H9 (cell line): ENCODE results near the gene SLC7A14. TPM values are rescaled to one million over a fixed set of nuclear protein-coding genes. Genes with fewer than 3 reads are reported as not detected.

ENCODE experiments used
- DNase-seq: peaks from one replicate; pipeline ENCODE4 v3.0.0-alpha.2; 2017
- H2AFZ ChIP-seq: one replicate; pipeline ENCODE4 v1.6.1; 2013; ENCODE audit warnings: mild to moderate bottlenecking, low read length, control low read depth, moderate library complexity
- H2AK5ac ChIP-seq: 2 replicates; pipeline ENCODE4 v1.6.1; 2013; ENCODE audit warnings: low read length, control low read depth, mixed read lengths; ENCODE audit not compliant: insufficient read length
- H2BK120ac ChIP-seq: one replicate; pipeline ENCODE4 v1.6.1; 2013; ENCODE audit warnings: low read depth, mild to moderate bottlenecking, low read length, control low read depth, inconsistent platforms; ENCODE audit not compliant: poor library complexity, severe bottlenecking
- H2BK12ac ChIP-seq: 2 replicates; pipeline ENCODE4 v1.6.1; 2013; ENCODE audit warnings: low read length, control low read depth, mixed read lengths, low read depth; ENCODE audit not compliant: insufficient read length
- H2BK15ac ChIP-seq: 2 replicates; pipeline ENCODE4 v1.6.1; 2013; ENCODE audit warnings: low read depth, low read length, control low read depth
- H2BK20ac ChIP-seq: one replicate; pipeline ENCODE4 v1.6.1; 2013; ENCODE audit warnings: low read depth, mild to moderate bottlenecking, low read length, control low read depth, inconsistent platforms; ENCODE audit not compliant: poor library complexity, severe bottlenecking
- H2BK5ac ChIP-seq: 2 replicates; pipeline ENCODE4 v1.6.1; 2013; ENCODE audit warnings: low read length, control low read depth, mixed read lengths; ENCODE audit not compliant: insufficient read length
- H3K14ac ChIP-seq: 2 replicates; pipeline ENCODE4 v1.6.1; 2013; ENCODE audit warnings: low read length, control low read depth; ENCODE audit not compliant: insufficient read depth
- H3K18ac ChIP-seq: 2 replicates; pipeline ENCODE4 v1.6.1; 2013; ENCODE audit warnings: low read depth, mild to moderate bottlenecking, mixed read lengths, low read length, control low read depth; ENCODE audit not compliant: insufficient read length
- H3K23ac ChIP-seq: 2 replicates; pipeline ENCODE4 v1.6.1; 2013; ENCODE audit warnings: low read length, control low read depth, mixed read lengths, low read depth; ENCODE audit not compliant: insufficient read length
- H3K23me2 ChIP-seq: 2 replicates; pipeline ENCODE4 v1.6.1; 2013; ENCODE audit warnings: low read depth, mild to moderate bottlenecking, mixed read lengths, low read length, control low read depth; ENCODE audit not compliant: insufficient read length, poor library complexity, severe bottlenecking
- H3K27ac ChIP-seq: 2 replicates; pipeline ENCODE4 v1.5.1; 2013; ENCODE audit warnings: low read length, control low read depth, mixed read lengths, low read depth; ENCODE audit not compliant: insufficient read length
- H3K27me3 ChIP-seq: 2 replicates; pipeline ENCODE4 v1.6.1; 2013; ENCODE audit warnings: low read length, control low read depth, inconsistent platforms; ENCODE audit not compliant: insufficient read depth
- H3K4ac ChIP-seq: 2 replicates; pipeline ENCODE4 v1.6.1; 2013; ENCODE audit warnings: low read depth, mild to moderate bottlenecking, control low read depth, inconsistent platforms, low read length, moderate library complexity
- H3K4me1 ChIP-seq: 2 replicates; pipeline ENCODE4 v1.6.1; 2013; ENCODE audit warnings: low read length, control low read depth, inconsistent platforms; ENCODE audit not compliant: insufficient read depth
- H3K4me2 ChIP-seq: 2 replicates; pipeline ENCODE4 v1.6.1; 2013; ENCODE audit warnings: low read length, control low read depth, mixed read lengths; ENCODE audit not compliant: insufficient read length, insufficient read depth
- H3K56ac ChIP-seq: 2 replicates; pipeline ENCODE4 v1.6.1; 2013; ENCODE audit warnings: low read depth, mild to moderate bottlenecking, mixed read lengths, low read length, control low read depth; ENCODE audit not compliant: insufficient read length
- H3K79me1 ChIP-seq: 2 replicates; pipeline ENCODE4 v1.6.1; 2013; ENCODE audit warnings: low read depth, mild to moderate bottlenecking, moderate library complexity, low read length, control low read depth, inconsistent platforms; ENCODE audit not compliant: insufficient read depth, poor library complexity, severe bottlenecking
- H3K79me2 ChIP-seq: 2 replicates; pipeline ENCODE4 v1.6.1; 2013; ENCODE audit warnings: low read length, control low read depth, inconsistent platforms; ENCODE audit not compliant: insufficient read depth
- H3K9ac ChIP-seq: 2 replicates; pipeline ENCODE4 v1.6.1; 2013; ENCODE audit warnings: low read length, control low read depth, mixed read lengths; ENCODE audit not compliant: insufficient read length; ENCODE audit errors: extremely low read depth
- H3K9me3 ChIP-seq: one replicate; pipeline ENCODE4 v1.6.1; 2013; ENCODE audit warnings: low read depth, low read length, inconsistent platforms; ENCODE audit not compliant: control insufficient read depth
- H3T11ph ChIP-seq: one replicate; pipeline ENCODE4 v1.6.1; 2013; ENCODE audit warnings: mild to moderate bottlenecking, low read length, control low read depth, inconsistent platforms
- H4K20me1 ChIP-seq: one replicate; pipeline ENCODE4 v1.6.1; 2013; ENCODE audit not compliant: control insufficient read depth, insufficient read length, insufficient read depth
- H4K5ac ChIP-seq: 2 replicates; pipeline ENCODE4 v1.6.1; 2013; ENCODE audit warnings: low read depth, mild to moderate bottlenecking, mixed read lengths, low read length, control low read depth; ENCODE audit not compliant: insufficient read length
- H4K8ac ChIP-seq: replicated peaks from 2 replicates; pipeline ENCODE4 v1.6.1; 2013; ENCODE audit warnings: low read length, control low read depth, mixed read lengths, low read depth; ENCODE audit not compliant: insufficient read length
- H4K91ac ChIP-seq: 2 replicates; pipeline ENCODE4 v1.6.1; 2013; ENCODE audit warnings: low read depth, mild to moderate bottlenecking, moderate library complexity, mixed read lengths, low read length, control low read depth; ENCODE audit not compliant: insufficient read length
- H3K27ac Mint-ChIP-seq, 3 experiments: 2 replicates in 2 of 3; 3 replicates in 1 of 3; pipeline ENCODE4 v1.8.0; 2020 to 2021; ENCODE audit warnings: mixed read lengths in 3 of 3, mild to moderate bottlenecking in 1 of 3, moderate library complexity in 1 of 3
- H3K27me3 Mint-ChIP-seq: 2 replicates; pipeline ENCODE4 v1.8.0; 2021; ENCODE audit warnings: low read depth, mild to moderate bottlenecking, moderate library complexity, mixed read lengths
- H3K36me3 Mint-ChIP-seq, 3 experiments: 2 replicates in 2 of 3; 3 replicates in 1 of 3; pipeline ENCODE4 v1.8.0; 2020 to 2021; ENCODE audit warnings: low read depth in 3 of 3, mixed read lengths in 3 of 3; ENCODE audit not compliant: insufficient read depth in 1 of 3
- H3K4me1 Mint-ChIP-seq, 2 experiments: 2 replicates each; pipeline ENCODE4 v1.8.0; 2020; ENCODE audit warnings: mixed read lengths in 2 of 2
- H3K4me3 Mint-ChIP-seq, 2 experiments: 2 replicates in 1 of 2; 3 replicates in 1 of 2; pipeline ENCODE4 v1.8.0; 2020 to 2021; ENCODE audit warnings: mild to moderate bottlenecking in 2 of 2, mixed read lengths in 2 of 2, moderate library complexity in 1 of 2
- H3K9me3 Mint-ChIP-seq, 2 experiments: 2 replicates in 1 of 2; 3 replicates in 1 of 2; pipeline ENCODE4 v1.8.0; 2020; ENCODE audit warnings: mild to moderate bottlenecking in 2 of 2, mixed read lengths in 2 of 2, moderate library complexity in 1 of 2
- CTCF ChIP-seq: fragments of 200-600 bp; sonication (generic); conservative IDR thresholded peaks from 3 replicates; pipeline ENCODE4 v1.8.0; 2021; ENCODE audit warnings: antibody characterized with exemption, mild to moderate bottlenecking
- whole genome bisulfite sequencing: extraction: QIAGEN DNeasy Blood & Tissue Kit; methylation state at CpG from one replicate; pipeline ENCODE4 v1.1.7; 2013; ENCODE audit warnings: missing lambda C conversion rate, low lambda C conversion rate, mixed read lengths; ENCODE audit not compliant: insufficient read length; ENCODE audit errors: extremely low coverage; 5-methylcytosine and 5-hydroxymethylcytosine counted together
- total RNA-seq: library from RNA; stranded (reverse); gene quantifications from 2 replicates; pipeline ENCODE4 v1.2.1, GENCODE V29; 2021

Gene SLC7A14
- total RNA-seq, 1 experiment from 2014 or later: 0.42 TPM

- Histone ChIP-seq H2BK12ac (no peak overlapping the region), H2BK120ac (no peak overlapping the region), H3T11ph (no peak overlapping the region), H3K4me1 (no peaks in the 10 kb centered on the region), H3K23me2 (no peaks in the 10 kb centered on the region), H3K9ac (no peak overlapping the region), H3K23ac (no peak overlapping the region), H3K56ac (no peak overlapping the region), H2BK20ac (no peak overlapping the region), H4K91ac (no peak overlapping the region), H2AK5ac (no peak overlapping the region), H4K20me1 (no peaks in the 10 kb centered on the region), H3K18ac (no peak overlapping the region), H3K4me2 (no peak overlapping the region), H3K9me3 (no peaks in the 10 kb centered on the region), H3K4ac (no peak overlapping the region), H4K5ac (no peak overlapping the region), H3K79me1 (no peaks in the 10 kb centered on the region), H4K8ac (no peak overlapping the region), H3K27ac (no peak overlapping the region), H3K79me2 (no peaks in the 10 kb centered on the region), H2AFZ (no peak overlapping the region), H2BK5ac (no peak overlapping the region), H3K27me3 (no peaks in the 10 kb centered on the region), H2BK15ac (no peak overlapping the region), H3K14ac (no peak overlapping the region)
- TF ChIP-seq CTCF: no peak
- Mint-ChIP-seq H3K27ac (no peak overlapping the region), H3K4me3 (no peak overlapping the region), H3K9me3 (no peaks in the 10 kb centered on the region), H3K27me3 (no peaks in the 10 kb centered on the region), H3K36me3 (no peaks in the 10 kb centered on the region), H3K4me1 (peaks cover 4 to 7% of the 10 kb centered on the region in 2 experiments; a peak in 3 of 4 replicates)
- DNase-seq: no peak
- WGBS: no CpG with 5 or more reads among the region's 5 CpGs
Observed at GRCh38 chr3:170560717-170561382, 25.0 kb downstream of the SLC7A14 start.
